Measurements from ENCODE around the gene CCDC142.

DNA sequence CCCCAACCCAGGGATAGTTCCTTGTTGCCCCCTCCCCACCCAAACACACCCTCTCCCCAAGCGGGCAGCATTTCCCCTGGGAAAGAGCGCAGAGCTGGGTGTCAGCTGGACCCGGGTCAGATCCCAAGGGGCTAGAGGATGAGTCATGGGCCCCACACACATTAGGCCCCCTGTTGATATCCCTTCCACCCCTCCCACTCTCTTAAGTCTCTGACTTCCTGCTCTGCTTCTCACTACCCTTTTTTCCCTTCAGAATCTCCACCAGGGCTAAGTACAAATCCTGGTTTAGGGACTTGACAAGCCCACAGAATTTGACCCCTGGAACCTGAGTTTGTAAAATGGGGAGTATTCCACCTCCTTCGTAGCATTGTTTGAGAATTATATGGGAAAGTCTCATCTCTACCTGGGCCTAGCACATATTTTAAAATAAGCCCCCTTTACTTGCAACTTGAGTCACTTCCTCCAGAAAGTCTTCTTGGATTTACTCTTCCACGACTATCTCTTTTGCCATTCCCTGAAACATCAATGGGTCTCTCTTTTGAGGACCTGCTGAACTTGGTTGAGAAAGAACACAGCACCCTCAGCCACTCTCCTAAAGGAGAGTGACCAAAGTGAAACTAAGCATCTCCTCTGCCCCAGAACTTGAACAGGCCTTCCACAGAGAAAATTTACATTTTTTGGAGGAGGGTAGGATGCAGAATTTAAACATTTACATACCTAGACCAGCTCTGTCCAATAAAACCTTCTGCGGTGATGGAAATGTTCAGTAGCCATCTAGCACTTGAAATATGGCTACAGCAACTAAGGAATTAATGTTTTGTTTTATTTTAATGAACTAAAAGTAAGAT, 45.7 kb downstream of the CCDC142 start:
- TF ChIP-seq CHD2 (IDR thresholded peaks at IDR 0.05; ENCODE audit: low read length) (no peak), POLR2AphosphoS5 (IDR thresholded peaks at IDR 0.05; ENCODE audit: low read depth, low read length) (no peak)
- TF ChIP-seq, protein P1, sequence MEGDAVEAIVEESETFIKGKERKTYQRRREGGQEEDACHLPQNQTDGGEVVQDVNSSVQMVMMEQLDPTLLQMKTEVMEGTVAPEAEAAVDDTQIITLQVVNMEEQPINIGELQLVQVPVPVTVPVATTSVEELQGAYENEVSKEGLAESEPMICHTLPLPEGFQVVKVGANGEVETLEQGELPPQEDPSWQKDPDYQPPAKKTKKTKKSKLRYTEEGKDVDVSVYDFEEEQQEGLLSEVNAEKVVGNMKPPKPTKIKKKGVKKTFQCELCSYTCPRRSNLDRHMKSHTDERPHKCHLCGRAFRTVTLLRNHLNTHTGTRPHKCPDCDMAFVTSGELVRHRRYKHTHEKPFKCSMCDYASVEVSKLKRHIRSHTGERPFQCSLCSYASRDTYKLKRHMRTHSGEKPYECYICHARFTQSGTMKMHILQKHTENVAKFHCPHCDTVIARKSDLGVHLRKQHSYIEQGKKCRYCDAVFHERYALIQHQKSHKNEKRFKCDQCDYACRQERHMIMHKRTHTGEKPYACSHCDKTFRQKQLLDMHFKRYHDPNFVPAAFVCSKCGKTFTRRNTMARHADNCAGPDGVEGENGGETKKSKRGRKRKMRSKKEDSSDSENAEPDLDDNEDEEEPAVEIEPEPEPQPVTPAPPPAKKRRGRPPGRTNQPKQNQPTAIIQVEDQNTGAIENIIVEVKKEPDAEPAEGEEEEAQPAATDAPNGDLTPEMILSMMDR (IDR thresholded peaks at IDR 0.05; ENCODE audit: control extremely low read depth in 1 of 3, insufficient read depth in 1 of 3, low read depth in 1 of 3, low read length in 3 of 3) = no peak

All from H1 (cell line).